GM19238 (cell line): Measurements from ENCODE around the gene MYO9A.

Experiments
- DNase-seq: peaks from one replicate; pipeline ENCODE4 v3.0.0; 2011; ENCODE audit warnings: low spot score; ENCODE audit not compliant: insufficient read length

The MYO9A gene

GRCh38 chr15:71962537-71962936, 155.4 kb downstream of the MYO9A start:
- no peak for DNase-seq

- no peak for DNase-seq
Observed at GRCh38 chr15:71957026-71957425, 160.9 kb downstream of the MYO9A start.

GRCh38 chr15:71951134-71951533, 166.8 kb downstream of the MYO9A start:
- DNase-seq, result no peak

DNA sequence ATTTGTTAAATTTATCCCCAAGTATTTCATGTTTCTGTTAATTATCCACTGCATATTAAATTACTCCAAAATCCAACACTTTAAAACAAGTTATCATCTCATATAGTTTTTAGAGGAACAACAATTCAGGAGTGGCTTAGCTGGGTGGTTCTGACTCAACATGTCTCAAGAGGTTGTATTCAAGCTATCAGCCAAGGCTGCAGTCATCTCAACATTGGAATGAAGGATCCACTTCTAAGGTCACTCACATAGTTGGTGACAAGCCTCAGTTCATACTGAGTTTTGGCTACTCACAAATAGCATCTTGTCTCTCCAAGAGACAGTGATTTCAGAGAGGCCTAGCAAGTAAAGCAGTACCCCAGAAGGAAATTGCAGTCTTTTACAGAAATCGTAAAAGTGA, 172.9 kb downstream of the MYO9A start:
- no peak for DNase-seq

- no peak for DNase-seq
Observed at GRCh38 chr15:71943806-71944205, 174.1 kb downstream of the MYO9A start.

- DNase-seq, result no peak
Observed at GRCh38 chr15:71939981-71940588, 177.9 kb downstream of the MYO9A start.

GRCh38 chr15:71937650-71938311, 180.2 kb downstream of the MYO9A start:
- no peak for DNase-seq

- no peak for DNase-seq
Observed at GRCh38 chr15:71934446-71934845, 183.5 kb downstream of the MYO9A start.

DNA sequence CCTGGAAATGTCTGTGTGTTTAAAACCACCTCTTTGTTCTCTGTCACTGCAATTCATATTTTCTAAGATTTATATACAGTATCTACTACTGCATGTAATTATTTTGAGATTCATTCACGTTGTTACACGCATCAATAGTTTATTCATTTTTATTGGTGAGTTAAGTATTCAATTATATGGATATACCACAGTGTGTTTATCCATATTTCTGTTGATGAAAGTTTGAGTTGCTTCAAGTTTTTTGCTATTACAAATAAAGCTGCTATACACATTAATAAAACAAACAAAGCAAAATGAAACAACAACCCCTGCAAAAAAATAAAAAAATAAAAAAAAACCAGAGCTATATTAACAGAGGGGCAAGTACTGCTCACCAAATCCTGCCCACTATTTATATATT, 185.3 kb downstream of the MYO9A start:
- no peak for DNase-seq

GRCh38 chr15:71931261-71931660, 186.7 kb downstream of the MYO9A start:
- DNase-seq, result no peak

DNA sequence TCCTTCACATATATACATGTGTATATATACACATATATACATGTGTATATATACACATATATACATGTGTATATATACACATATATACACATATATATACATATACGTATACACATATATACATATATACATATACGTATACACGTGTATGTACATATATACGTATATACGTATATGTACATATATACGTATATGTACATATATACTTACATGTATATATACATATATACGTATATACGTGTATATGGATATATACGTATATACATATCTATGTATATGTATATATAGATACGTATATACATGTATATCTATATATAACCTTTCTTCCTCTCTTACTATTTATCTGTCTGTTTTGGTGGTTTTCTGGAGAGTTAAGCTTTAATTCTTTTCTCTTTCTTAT, 192.8 kb downstream of the MYO9A start:
- DNase-seq, result no peak

DNA sequence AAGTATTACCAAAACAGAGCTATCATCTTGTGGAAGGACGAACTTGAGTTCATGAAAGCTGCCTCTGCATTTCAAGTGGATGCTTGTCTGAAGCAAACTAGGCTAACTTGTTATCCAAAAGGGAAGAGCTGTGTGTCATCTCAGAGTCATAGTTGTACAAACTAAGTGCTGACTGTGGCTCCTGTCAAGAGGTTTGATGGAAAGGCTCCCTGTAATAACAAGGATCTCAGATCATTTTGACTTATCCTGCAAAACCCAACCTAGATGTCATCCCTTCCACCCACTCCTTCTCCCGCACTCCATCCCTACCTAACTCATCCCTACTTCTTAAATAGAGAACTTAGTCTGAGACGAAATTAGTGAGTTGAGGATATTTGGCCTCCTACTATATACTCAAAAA, 196.8 kb downstream of the MYO9A start:
- DNase-seq, result no peak

DNA sequence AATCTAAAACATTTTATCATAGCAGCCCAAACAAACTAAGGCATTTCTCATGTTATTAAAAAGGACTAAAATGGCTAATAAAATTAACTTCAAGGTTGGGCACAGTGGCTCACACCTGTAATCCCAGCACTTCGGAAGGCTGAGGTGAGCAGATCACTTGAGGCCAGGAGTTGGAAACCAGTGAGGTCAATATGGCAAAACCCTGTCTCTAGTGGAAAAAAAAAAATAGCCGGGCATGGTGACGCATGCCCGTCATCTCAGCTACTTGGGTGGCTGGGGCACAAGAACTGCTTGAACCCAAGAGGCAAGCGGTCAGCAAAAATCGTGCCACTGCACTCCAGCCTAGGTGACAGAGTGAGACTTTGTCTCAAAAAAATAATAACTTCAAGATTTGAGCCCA, 197.4 kb downstream of the MYO9A start:
- no peak for DNase-seq

DNA sequence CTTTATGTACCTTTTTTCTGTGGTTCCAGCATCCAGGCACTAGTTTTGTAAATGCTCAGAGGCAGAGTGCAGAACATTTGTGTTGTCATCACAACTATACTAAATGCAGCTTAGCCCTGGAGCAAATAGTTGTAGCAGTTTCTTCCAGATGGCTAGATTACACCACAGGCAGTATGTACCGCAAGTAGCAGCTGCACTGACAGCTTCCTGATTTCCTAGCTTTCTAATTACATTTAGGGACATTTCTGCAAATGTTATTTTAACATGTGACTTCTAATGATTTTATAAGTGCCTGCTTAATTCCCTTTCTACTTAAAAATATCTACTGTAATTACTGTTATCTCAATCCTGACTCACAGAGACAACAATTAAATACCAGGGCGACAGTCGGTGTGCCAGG, 201.1 kb downstream of the MYO9A start:
- DNase-seq, result no peak

GRCh38 chr15:71914092-71914491, 203.9 kb downstream of the MYO9A start:
- DNase-seq, result no peak

- no peak for DNase-seq
Observed at GRCh38 chr15:71899674-71900073, 218.3 kb downstream of the MYO9A start.

DNA sequence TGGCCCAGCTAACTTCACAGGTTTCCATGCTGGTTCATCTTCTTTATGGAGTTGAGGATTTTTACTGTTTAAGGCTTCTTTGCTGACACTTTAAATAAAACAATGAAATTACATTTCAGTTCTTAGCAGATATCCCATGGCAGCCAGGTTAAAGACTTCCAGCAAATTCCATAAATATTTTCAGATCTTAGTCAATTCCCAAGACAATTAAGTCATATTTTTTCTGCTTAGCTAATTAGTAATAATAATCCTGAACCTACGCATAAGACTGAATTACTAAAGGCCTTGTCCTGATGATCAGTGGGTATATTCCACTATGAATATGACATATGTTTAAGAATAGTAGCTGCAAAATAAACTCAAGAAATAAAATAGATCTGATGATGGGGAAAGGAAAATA, 224.3 kb downstream of the MYO9A start:
- no peak for DNase-seq

GRCh38 chr15:71892335-71892734, 225.6 kb downstream of the MYO9A start:
- no peak for DNase-seq

DNA sequence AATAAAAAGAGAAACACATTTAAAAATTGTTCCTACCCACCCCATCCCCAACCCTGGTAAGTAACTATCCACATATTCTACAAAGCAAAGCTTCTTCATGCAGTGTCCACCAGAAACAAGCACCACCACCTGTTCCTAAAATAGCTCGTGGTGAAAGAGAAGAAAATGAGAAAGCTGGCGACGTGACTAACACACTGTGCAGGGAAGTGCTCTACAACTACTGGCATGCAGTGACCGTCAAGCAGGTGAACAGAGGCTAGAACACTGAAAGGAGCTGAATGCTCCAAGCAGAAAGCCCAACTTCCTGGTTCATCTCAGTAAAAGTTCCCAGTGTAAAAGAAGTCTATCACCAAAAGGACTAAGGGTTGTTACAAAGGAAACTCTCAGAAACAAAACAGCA, 226.9 kb downstream of the MYO9A start:
- DNase-seq, result no peak

- DNase-seq, result no peak
Observed at GRCh38 chr15:71889947-71890346, 228.0 kb downstream of the MYO9A start.

GRCh38 chr15:71889385-71889784, 228.6 kb downstream of the MYO9A start:
- DNase-seq, result no peak

- DNase-seq, result no peak
Observed at GRCh38 chr15:71888797-71889196, 229.2 kb downstream of the MYO9A start.

DNA sequence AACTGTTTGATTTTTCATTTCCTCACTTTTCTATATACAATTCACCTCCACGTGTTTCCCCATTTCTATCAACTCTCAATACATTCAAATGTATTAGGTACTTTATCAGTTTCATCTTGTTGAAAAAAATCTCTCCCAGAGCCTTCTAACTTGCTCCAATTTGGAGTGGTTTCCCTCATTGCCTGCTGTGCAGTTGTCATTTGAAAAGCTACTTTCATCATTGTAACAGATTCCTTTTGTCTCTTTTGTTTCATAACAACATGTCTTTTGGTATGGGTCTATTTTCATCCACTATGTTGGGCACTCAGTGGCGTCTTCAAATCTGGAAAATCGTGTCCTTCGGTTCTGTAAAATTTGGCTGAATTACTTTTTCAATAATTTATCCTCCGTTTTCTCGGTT, 232.6 kb downstream of the MYO9A start:
- no peak for DNase-seq

DNA sequence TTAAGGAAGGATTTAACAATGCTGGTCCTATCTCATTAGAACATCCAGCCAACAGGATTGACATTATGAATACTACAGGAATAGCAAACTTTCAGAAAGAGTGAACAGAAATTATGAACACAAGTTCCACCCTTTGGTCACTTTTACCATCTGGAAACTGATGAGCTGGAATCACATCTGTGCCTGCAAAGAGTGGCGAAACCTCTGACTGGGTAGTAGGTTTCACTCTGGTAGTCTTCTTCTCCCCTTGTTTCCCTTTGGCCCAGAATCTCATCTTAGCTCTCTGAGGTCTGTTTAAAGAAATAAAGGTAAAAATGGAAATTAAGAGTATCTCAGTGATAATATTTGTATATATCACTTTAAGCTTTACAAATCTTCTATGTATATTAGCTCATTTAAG, 234.5 kb downstream of the MYO9A start:
- DNase-seq, result no peak
